Skeletal muscle tissue (tissue), 4 donors: ENCODE measurements around the gene TMEM248. TPM values are rescaled to one million over a fixed set of nuclear protein-coding genes. Genes with fewer than 3 reads are reported as not detected.

ENCODE experiments used
- H3K27ac ChIP-seq: one replicate; pipeline ENCODE4 v1.7.0; 2013; ENCODE audit warnings: mild to moderate bottlenecking, low read depth, low read length, inconsistent platforms
- H3K27me3 ChIP-seq, 3 donors: one replicate each; pipeline ENCODE4 v1.7.0; 2013; ENCODE audit warnings: low read length in 3 of 3; ENCODE audit not compliant: control insufficient read depth in 3 of 3, insufficient read depth in 3 of 3
- H3K36me3 ChIP-seq, 3 donors: one replicate each; pipeline ENCODE4 v1.7.0; 2013; ENCODE audit warnings: low read length in 3 of 3; ENCODE audit not compliant: control insufficient read depth in 3 of 3, insufficient read depth in 3 of 3
- H3K4me1 ChIP-seq, 3 donors: one replicate each; pipeline ENCODE4 v1.7.0; 2013; ENCODE audit warnings: low read length in 3 of 3, mild to moderate bottlenecking in 3 of 3; ENCODE audit not compliant: control insufficient read depth in 3 of 3, insufficient read depth in 3 of 3
- H3K4me3 ChIP-seq, 3 donors: one replicate each; pipeline ENCODE4 v1.7.0; 2013; ENCODE audit warnings: low read length in 3 of 3
- H3K9ac ChIP-seq, 3 donors: one replicate each; pipeline ENCODE4 v1.7.0; 2013; ENCODE audit warnings: low read length in 3 of 3, mild to moderate bottlenecking in 3 of 3, moderate library complexity in 2 of 3, low read depth in 1 of 3
- H3K9me3 ChIP-seq, 3 donors: one replicate each; pipeline ENCODE4 v1.7.0; 2013; ENCODE audit warnings: low read length in 3 of 3; ENCODE audit not compliant: control insufficient read depth in 3 of 3
- total RNA-seq: library from RNA; depleted of rRNA; stranded (reverse); fragments of >200 nt; gene quantifications from one replicate; pipeline ENCODE4 v1.2.3, GENCODE V29; 2014
- donor health status: Osteomylitis.

Gene TMEM248
- total RNA-seq, 1 donor from 2014 or later = 39.7 TPM

DNA sequence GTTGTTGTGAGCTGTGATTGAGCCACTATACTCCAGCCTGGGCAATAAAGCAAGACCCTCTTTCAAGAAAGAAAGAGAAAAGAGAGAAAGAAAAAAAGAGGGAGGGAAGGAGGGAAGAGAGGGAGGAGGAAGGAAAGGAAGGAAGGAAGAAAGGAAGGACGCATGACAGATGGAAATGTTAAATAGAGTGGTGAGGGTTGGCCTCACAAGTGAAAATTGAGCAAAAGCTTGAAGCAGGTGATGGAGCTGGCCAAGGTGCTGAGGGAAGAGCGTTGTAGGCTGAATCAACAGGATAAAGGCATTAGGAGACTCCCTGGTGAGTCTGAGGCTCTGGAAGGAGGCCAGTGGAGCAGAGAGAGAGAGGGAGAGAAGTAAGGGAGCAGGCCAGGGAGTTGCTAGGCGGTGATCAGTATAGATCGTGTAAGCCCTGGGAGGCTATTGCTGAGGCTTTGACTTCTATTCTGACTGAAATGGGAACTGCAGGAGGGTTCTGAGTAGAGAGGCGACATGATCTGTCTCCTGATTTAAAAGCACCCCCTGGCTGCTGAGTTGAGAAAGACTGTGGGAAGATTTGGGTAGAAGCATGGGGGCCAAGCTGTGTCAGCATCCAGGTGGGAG, 26.5 kb upstream of the TMEM248 start:
- Histone ChIP-seq H3K36me3 (peaks cover 9 to 37% (median 10%) of the 10 kb centered on the region in 3 donors), H3K27me3 (no peaks in the 10 kb centered on the region), H3K4me1 (no peaks in the 10 kb centered on the region), H3K9me3 (no peaks in the 10 kb centered on the region), H3K27ac (no peak overlapping the region), H3K9ac (no peak overlapping the region), H3K4me3 (no peak overlapping the region)

DNA sequence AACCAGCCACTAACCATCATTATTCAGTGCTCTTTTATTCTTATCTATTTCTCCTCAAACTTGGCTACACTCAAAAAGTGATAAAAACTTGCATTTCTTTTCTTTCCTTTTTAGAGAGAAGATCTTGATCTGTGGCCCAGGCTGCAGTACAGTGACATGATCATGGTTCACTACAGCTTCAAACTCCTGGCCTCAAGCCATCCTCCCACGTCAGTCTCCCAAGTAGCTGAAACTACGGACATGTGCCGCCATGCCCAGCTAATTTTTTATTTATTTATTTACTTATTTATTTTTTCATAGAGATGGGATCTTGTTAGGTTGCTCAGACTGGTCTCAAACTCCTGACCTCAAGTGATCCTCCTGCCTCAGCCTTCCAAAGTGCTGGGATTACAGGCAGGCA, 24.6 kb upstream of the TMEM248 start:
- H3K9ac ChIP-seq = no peak overlapping the region
- H3K36me3 ChIP-seq = peaks cover 15 to 45% (median 15%) of the 10 kb centered on the region in 3 donors
- H3K4me1 ChIP-seq = no peaks in the 10 kb centered on the region
- H3K4me3 ChIP-seq = no peak overlapping the region
- H3K27me3 ChIP-seq = no peaks in the 10 kb centered on the region
- no peak overlapping the region for H3K27ac ChIP-seq
- H3K9me3 ChIP-seq = no peaks in the 10 kb centered on the region

DNA sequence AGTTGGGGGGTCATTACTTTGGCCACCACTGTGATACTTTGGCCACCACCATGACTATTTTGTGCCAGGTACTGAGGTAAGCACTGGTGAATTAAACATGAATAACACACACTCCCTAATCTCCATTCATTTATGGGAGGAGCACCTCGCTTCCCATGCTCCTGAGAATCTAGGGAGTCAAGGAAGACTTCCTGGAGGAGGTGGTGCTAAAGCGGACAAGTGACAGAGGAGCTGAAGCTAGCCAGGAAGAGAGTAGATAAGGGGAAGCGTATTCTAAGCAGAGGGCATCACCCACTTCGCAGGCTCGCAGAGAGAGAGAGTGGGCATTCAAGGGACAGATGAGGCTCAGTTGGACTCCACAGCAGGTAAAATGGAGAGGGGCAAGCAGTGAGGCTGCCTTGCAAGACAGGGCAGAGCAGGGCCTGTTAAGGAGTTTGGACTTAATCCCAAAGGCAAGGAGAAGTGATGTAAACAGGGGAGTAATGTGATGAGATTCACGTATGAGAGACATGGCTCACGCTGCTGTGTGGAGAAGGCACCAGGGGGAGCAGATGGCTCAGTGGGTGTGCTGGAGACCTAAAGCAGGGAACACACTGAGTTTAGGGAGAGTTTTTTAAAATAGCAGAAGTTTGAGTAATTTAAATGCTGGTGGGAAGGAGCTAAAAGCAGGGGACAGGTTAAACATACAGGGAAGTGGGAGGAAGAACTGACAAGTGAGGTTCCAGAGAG, 21.3 kb upstream of the TMEM248 start:
- Histone ChIP-seq H3K9me3 (no peaks in the 10 kb centered on the region), H3K27ac (no peak overlapping the region), H3K4me1 (no peaks in the 10 kb centered on the region), H3K27me3 (no peaks in the 10 kb centered on the region), H3K4me3 (no peak overlapping the region), H3K9ac (no peak overlapping the region), H3K36me3 (peaks cover 8 to 31% (median 19%) of the 10 kb centered on the region in 3 donors)

DNA sequence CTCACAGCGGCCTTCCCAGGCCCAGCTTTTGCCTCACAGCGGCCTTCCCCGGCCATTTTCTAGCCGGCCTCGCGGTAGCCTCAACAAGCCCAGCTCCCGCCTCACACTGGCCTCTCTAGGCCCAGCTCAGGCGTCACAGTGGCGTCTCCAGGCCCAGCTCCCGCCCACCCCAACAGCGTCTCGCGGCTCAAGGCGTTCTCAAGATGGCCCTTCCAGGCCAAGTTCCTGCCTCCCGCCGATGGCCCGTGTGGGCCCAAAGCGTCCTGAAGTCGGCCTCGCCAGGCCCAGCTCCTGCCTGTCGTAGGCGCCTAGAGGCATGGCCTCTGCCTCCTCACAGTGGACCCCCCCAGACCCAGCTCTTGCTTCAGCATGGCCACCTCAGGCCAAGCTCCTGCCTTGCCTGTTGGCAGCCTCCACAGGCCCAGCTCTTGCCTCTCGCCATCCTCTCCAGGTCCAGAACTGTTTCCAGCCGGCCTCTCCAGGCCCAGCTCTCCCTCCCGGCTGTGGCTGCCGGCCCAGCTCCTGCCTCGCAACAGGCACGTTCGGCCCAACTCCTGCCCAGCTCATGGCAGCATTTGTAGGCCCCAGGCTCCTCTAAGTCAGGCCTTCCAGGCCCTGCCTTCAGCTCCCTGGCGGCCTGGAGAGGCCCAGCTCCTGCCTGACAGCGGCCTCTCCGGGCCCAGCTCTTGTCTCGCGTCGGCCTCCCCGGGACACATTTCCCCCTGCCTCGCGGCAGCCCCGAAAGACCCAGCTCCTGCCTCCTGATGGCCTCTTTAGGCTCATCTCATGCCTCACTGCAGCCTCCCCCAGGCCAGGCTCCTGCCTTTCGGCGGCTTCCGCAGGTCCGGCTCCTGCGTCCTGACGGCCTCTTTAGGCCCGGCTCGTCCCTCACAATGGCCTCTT, 18.8 kb upstream of the TMEM248 start:
- H3K4me3 ChIP-seq = no peak overlapping the region
- no peaks in the 10 kb centered on the region for H3K27me3 ChIP-seq
- no peaks in the 10 kb centered on the region for H3K9me3 ChIP-seq
- H3K27ac ChIP-seq = no peak overlapping the region
- H3K36me3 ChIP-seq = peaks cover 8 to 29% (median 20%) of the 10 kb centered on the region in 3 donors
- H3K4me1 ChIP-seq = no peaks in the 10 kb centered on the region
- H3K9ac ChIP-seq = no peak overlapping the region

DNA sequence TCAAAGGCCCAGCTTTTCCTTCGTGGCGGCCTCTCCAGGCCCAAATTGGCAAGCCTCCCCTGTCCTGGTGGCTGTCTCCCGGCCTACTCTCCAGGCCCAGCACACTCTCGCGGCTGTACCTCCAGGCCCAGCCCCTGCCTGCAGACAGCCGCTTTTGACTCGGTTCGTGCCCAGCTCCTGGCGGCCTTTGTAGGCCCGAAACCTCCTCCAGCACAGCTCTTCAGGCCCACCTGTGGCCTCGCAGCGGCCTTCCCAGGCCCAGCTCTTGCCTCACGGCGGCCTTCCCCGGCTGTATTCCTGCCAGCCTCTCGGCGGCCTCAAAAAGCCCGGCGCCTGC, 18.2 kb upstream of the TMEM248 start:
- peaks cover 6 to 25% (median 20%) of the 10 kb centered on the region in 3 donors for H3K36me3 ChIP-seq
- no peaks in the 10 kb centered on the region for H3K27me3 ChIP-seq
- no peak overlapping the region for H3K9ac ChIP-seq
- H3K4me1 ChIP-seq = no peaks in the 10 kb centered on the region
- H3K4me3 ChIP-seq = no peak overlapping the region
- H3K27ac ChIP-seq = no peak overlapping the region
- no peaks in the 10 kb centered on the region for H3K9me3 ChIP-seq

DNA sequence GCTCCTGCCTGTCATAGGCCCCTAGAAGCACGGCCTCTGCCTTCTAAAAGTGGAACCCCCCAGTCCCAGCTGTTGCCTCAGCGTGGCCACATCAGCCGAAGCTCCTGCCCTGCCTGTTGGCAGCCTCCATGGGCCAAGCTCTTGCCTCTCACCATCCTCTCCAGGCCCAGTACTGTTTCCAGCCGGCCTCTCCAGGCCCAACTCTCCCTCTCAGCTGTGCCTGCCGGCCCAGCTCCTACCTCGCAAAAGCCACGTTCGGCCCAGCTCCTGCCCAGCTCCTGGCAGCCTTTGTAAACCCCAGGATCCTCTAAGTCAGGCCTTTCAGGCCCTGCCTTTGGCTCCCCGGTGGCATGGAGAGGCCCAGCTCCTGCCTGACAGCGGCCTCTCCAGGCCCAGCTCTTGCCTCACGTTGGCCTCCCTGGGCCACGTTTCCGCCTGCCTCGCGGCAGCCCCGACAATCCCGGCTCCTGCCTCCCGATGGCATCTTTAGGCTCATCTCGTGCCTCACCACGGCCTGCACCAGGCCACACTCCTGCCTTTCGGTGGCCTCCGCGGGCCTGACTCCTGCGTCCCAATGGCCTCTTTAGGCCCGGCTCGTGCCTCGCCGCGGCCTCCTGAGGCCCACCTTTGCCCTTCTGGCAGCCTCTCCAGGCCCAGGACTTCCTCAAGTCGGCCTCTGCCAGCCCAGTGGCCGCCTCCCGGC, 17.5 kb upstream of the TMEM248 start:
- Histone ChIP-seq H3K27ac (no peak overlapping the region), H3K4me1 (no peaks in the 10 kb centered on the region), H3K9me3 (no peaks in the 10 kb centered on the region), H3K4me3 (no peak overlapping the region), H3K9ac (no peak overlapping the region), H3K27me3 (no peaks in the 10 kb centered on the region), H3K36me3 (peaks cover 6 to 23% (median 20%) of the 10 kb centered on the region in 3 donors)

DNA sequence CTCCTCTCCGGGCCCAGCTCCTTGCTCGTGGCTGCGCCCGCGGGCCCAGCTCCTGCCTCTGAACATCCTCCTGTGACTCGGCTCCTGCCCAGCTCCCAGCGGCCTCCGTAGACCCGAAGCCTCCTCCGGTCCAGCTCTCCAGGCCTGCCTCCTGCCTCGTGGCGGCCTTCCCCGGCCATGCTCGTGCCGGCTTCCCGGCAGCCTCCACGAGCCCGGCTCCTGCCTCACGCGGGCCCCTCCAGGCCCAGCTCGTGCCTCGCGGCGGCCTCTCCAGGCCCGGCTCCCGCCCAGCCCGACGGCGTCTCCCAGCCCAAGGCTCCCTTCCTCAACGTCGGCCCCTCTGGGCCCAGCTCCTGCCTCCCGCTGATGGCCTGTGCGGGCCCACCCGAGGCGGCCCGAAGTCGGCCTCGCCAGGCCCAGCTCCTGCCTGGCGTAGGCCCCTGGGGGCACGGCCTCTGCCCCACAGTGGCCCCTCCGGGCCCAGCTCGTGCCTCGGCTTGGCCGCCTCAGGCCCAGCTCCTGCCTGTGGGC, 16.9 kb upstream of the TMEM248 start:
- no peaks in the 10 kb centered on the region for H3K4me1 ChIP-seq
- no peaks in the 10 kb centered on the region for H3K9me3 ChIP-seq
- H3K27ac ChIP-seq = no peak overlapping the region
- H3K36me3 ChIP-seq = peaks cover 6 to 19% (median 17%) of the 10 kb centered on the region in 3 donors
- H3K9ac ChIP-seq = no peak overlapping the region
- H3K27me3 ChIP-seq = no peaks in the 10 kb centered on the region
- H3K4me3 ChIP-seq = no peak overlapping the region

DNA sequence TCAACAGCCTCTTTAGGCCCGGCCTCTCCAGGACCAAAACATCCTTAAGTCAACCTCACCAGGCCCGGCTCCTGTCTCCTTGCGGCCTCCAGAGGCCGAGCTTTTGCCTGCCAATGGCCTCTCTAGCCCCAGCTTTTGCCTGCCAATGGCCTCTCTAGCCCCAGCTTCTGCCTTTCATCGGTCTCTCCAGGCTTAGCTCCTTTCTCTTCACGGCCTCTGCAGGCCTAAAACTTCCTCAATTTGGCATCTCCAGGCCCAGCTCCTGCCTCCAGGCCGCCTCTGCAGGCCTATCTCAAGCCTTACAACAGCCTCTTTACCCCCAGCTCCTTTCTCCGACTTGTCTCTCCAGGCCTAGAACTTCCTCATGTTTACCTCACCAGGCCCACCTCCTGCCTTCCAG, 15.7 kb upstream of the TMEM248 start:
- Histone ChIP-seq H3K4me3 (no peak overlapping the region), H3K27me3 (no peaks in the 10 kb centered on the region), H3K9ac (no peak overlapping the region), H3K27ac (no peak overlapping the region), H3K9me3 (no peaks in the 10 kb centered on the region), H3K4me1 (no peaks in the 10 kb centered on the region), H3K36me3 (peaks cover 6 to 13% (median 9%) of the 10 kb centered on the region in 3 donors)

DNA sequence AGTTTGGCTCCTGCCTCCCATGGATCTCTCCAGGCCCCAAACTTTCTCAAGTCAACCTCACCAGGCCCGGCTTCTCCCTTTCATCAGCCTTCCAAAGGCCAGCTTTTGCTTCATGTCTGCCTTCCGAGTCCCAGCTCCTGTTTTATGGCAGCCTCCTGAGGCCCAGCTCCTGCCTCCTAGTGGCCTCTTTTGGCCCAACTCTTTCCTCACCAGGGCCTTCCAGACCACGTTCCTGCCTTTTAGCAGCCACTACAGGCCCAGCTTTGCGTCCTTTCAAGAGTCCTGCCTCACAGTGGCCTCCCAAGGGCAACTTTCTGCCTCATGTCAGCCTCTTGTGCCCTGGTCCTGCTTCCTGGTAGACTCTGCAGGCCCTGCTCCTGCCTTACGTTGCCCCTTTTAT, 15.3 kb upstream of the TMEM248 start:
- H3K4me3 ChIP-seq = no peak overlapping the region
- H3K27me3 ChIP-seq = no peaks in the 10 kb centered on the region
- H3K9me3 ChIP-seq = no peaks in the 10 kb centered on the region
- no peaks in the 10 kb centered on the region for H3K4me1 ChIP-seq
- H3K27ac ChIP-seq = no peak overlapping the region
- no peak overlapping the region for H3K9ac ChIP-seq
- H3K36me3 ChIP-seq = peaks cover 6 to 13% (median 9%) of the 10 kb centered on the region in 3 donors
